Small intestine (tissue), 16 donors: ENCODE data around the gene TFDP3. TPM values are rescaled to one million over a fixed set of nuclear protein-coding genes. Genes with fewer than 3 reads are reported as not detected.

Experiments used
- DNase-seq, 2 donors: peaks; one replicate each; pipeline versions ENCODE4 v3.0.0 to v3.0.0-alpha.2; 2013
- FAIRE-seq: peaks from 2 replicates; lab custom pipeline; 2012; peaks lifted over from hg19 to GRCh38; lab: Jason Lieb, UNC
- H3K27ac ChIP-seq, 3 donors: one replicate each; pipeline ENCODE4 v1.5.1; 2013; ENCODE audit warnings: low read length in 2 of 3, mild to moderate bottlenecking in 2 of 3, control low read depth in 1 of 3, inconsistent platforms in 1 of 3, low read depth in 1 of 3, moderate library complexity in 1 of 3
- H3K27me3 ChIP-seq, 3 donors: one replicate each; pipeline ENCODE4 v1.6.1; 2013; ENCODE audit warnings: low read length in 3 of 3, inconsistent platforms in 1 of 3; ENCODE audit not compliant: control insufficient read depth in 3 of 3, insufficient read depth in 3 of 3
- H3K36me3 ChIP-seq, 3 donors: one replicate each; pipeline ENCODE4 v1.6.1; 2013; ENCODE audit warnings: low read length in 3 of 3, inconsistent platforms in 1 of 3, low read depth in 1 of 3, mild to moderate bottlenecking in 1 of 3, moderate library complexity in 1 of 3; ENCODE audit not compliant: control insufficient read depth in 3 of 3, insufficient read depth in 2 of 3
- H3K4me1 ChIP-seq, 3 donors: one replicate each; pipeline ENCODE4 v1.6.1; 2013; ENCODE audit warnings: low read length in 2 of 3, inconsistent platforms in 1 of 3, low read depth in 1 of 3, mild to moderate bottlenecking in 1 of 3, moderate library complexity in 1 of 3; ENCODE audit not compliant: control insufficient read depth in 3 of 3, insufficient read depth in 2 of 3
- H3K4me3 ChIP-seq, 3 donors: one replicate each; pipeline ENCODE4 v1.5.1; 2013; ENCODE audit warnings: low read length in 3 of 3, control low read depth in 1 of 3, inconsistent platforms in 1 of 3, low read depth in 1 of 3, mild to moderate bottlenecking in 1 of 3, moderate library complexity in 1 of 3
- H3K9me3 ChIP-seq, 2 donors: one replicate each; pipeline ENCODE4 v1.6.1; 2013; ENCODE audit warnings: low read depth in 1 of 2, low read length in 1 of 2; ENCODE audit not compliant: control insufficient read depth in 2 of 2, insufficient read depth in 1 of 2
- WGBS, 3 donors: extraction: QIAGEN DNeasy Blood & Tissue Kit; methylation state at CpG; one replicate each; pipeline ENCODE4 v1.1.7; 2013; 5-methylcytosine and 5-hydroxymethylcytosine counted together
- long read RNA-seq, 10 donors: transcript quantifications; one replicate each; lab custom pipeline, GENCODE V29; 2026
- polyA plus RNA-seq, 4 donors: library from polyadenylated mRNA; stranded (reverse) in 3 of 4; unstranded in 1 of 4; fragments of 200-250 nt in 3 of 4; fragments of 120-200 nt in 1 of 4; gene quantifications; one replicate each; pipeline versions ENCODE4 v1.2.1 to v1.2.3, GENCODE V29; 2013
- donor health status: healthy with polysubstance abuse.
- donor health status: control.
- donor health status: control.
- donor health status: Bipolar disorder and iron deficiency.
- donor health status: healthy.

TFDP3 gene, protein sequence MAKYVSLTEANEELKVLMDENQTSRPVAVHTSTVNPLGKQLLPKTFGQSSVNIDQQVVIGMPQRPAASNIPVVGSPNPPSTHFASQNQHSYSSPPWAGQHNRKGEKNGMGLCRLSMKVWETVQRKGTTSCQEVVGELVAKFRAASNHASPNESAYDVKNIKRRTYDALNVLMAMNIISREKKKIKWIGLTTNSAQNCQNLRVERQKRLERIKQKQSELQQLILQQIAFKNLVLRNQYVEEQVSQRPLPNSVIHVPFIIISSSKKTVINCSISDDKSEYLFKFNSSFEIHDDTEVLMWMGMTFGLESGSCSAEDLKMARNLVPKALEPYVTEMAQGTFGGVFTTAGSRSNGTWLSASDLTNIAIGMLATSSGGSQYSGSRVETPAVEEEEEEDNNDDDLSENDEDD
- not detected for polyA plus RNA-seq
- long read RNA-seq, donor 1 = 0 reads
- long read RNA-seq, donor 2 = 0 reads
- long read RNA-seq, donor 3 = 0 reads
- long read RNA-seq, donor 4 = 0 reads
- long read RNA-seq, donor 5 = 0 reads
- long read RNA-seq, donor 6 = 0 reads
- long read RNA-seq, donor 7 = 0 reads
- long read RNA-seq, donor 8 = 0 reads
- long read RNA-seq, donor 9 = 0 reads
- long read RNA-seq, donor 10 = 0 reads

DNA sequence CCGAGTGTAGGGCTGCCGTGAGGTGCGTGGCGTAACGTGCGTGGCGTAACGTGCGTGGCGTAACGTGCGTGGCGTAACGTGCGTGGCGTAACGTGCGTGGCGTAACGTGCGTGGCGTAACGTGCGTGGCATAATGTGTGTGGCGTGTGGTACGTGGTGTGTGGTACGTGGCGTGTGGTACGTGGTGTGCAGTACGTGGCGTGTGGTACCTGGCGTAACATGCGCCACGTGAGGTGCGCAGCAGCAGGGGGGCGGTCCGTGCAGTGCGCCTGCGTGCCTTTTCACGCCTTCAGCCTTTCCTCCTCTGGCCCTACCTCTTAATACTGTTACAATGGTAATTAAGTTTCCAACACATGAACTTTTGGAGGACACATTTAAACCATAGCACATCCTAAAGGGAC lies at the start of gene TFDP3:
TFDP3 (minus strand) TSS at position 26 of the 400 bp plus-strand sequence. CDS start 95 bp downstream, outside the sequence.
- WGBS, 3 donors = 96 to 98% (median 98%) methylated on average over 40 of the region's 40 CpGs
- no peaks in the 10 kb centered on the region for H3K4me1 ChIP-seq
- H3K27me3 ChIP-seq = no peaks in the 10 kb centered on the region
- no peak within 1 kb of the TSS for H3K27ac ChIP-seq
- FAIRE-seq (no peak), DNase-seq (no peak)
- no peaks in the 10 kb centered on the region for H3K9me3 ChIP-seq
- no peak within 1 kb of the TSS for H3K4me3 ChIP-seq
- H3K36me3 ChIP-seq = no peaks in the 10 kb centered on the region

- Histone ChIP-seq H3K9me3 (no peaks in the 10 kb centered on the region), H3K36me3 (no peaks in the 10 kb centered on the region), H3K4me3 (no peak overlapping the region), H3K4me1 (no peaks in the 10 kb centered on the region), H3K27ac (no peak overlapping the region), H3K27me3 (no peaks in the 10 kb centered on the region)
- 89 to 93% (median 91%) methylated on average over 2 of the region's 2 CpGs for WGBS, 3 donors
- DNase-seq (no peak), FAIRE-seq (no peak)
Observed at GRCh38 chrX:133267621-133268020, 49.5 kb upstream of the TFDP3 start.

DNA sequence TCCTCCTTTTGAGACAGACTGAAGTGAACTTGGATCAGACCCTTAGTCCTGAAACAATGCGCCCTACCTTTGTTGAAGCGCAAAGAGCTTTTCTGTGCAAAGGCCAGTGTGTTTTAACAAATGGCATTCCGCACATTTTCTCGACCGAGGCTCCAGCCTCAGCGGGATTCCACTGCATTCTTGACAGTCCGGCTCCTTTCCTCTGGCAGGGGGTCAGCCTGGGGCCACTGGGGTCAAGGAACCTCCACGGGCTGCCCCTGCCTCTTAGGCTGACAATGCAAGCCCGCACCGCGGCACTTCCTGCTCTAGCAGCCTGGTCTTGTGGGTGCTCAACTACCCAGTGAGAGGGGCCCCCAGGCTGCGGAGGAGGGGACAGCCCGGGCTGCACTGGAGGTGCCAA lies 47.2 kb upstream of the TFDP3 start:
- Histone ChIP-seq H3K4me1 (no peaks in the 10 kb centered on the region), H3K9me3 (no peaks in the 10 kb centered on the region), H3K27me3 (no peaks in the 10 kb centered on the region), H3K36me3 (no peaks in the 10 kb centered on the region), H3K4me3 (no peak overlapping the region), H3K27ac (no peak overlapping the region)
- FAIRE-seq (no peak), DNase-seq (peak in 1 of 2 donors; percentile 2)
- 23 to 53% (median 46%) methylated on average over 12 to 13 of the region's 13 CpGs for WGBS, 3 donors

DNA sequence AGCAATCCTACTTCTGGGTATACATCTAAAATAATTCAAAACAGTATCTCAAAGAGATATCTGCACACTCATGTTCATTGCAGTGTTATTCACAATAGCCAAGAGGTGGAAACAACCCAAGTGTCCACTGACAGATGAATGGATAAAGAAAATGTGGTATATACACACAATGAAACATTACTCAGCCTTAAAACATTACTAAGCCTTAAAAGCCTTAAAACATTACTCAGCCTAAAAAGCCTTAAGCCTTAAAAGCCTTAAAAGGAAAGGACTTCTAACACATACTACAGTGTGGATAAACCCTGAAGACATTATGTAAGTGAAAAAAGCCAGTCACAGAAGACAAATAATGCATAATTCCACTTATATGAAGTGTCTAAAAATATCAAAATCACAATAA lies 40.3 kb upstream of the TFDP3 start:
- H3K4me1 ChIP-seq = no peaks in the 10 kb centered on the region
- FAIRE-seq (no peak), DNase-seq (no peak)
- H3K36me3 ChIP-seq = no peaks in the 10 kb centered on the region
- H3K27ac ChIP-seq = no peak overlapping the region
- no peaks in the 10 kb centered on the region for H3K27me3 ChIP-seq
- H3K4me3 ChIP-seq = no peak overlapping the region
- no peaks in the 10 kb centered on the region for H3K9me3 ChIP-seq

- Histone ChIP-seq H3K4me1 (no peaks in the 10 kb centered on the region), H3K27me3 (no peaks in the 10 kb centered on the region), H3K4me3 (no peak overlapping the region), H3K36me3 (no peaks in the 10 kb centered on the region), H3K9me3 (no peaks in the 10 kb centered on the region), H3K27ac (no peak overlapping the region)
- no peak for DNase-seq
- WGBS, 3 donors = 70 to 81% (median 81%) methylated on average over 3 of the region's 3 CpGs
- no peak for FAIRE-seq
Observed at GRCh38 chrX:133254666-133255065, 36.5 kb upstream of the TFDP3 start.

- peaks cover 0 to 13% of the 10 kb centered on the region in 2 donors for H3K9me3 ChIP-seq
- H3K4me3 ChIP-seq = no peak overlapping the region
- FAIRE-seq (no peak), DNase-seq (no peak)
- H3K4me1 ChIP-seq = no peaks in the 10 kb centered on the region
- no peak overlapping the region for H3K27ac ChIP-seq
- 65 to 81% (median 68%) methylated on average over 5 of the region's 5 CpGs for WGBS, 3 donors
- no peaks in the 10 kb centered on the region for H3K27me3 ChIP-seq
- H3K36me3 ChIP-seq = no peaks in the 10 kb centered on the region
Observed at GRCh38 chrX:133251204-133251603, 33.0 kb upstream of the TFDP3 start.

GRCh38 chrX:133250184-133251100 lies 32.3 kb upstream of the TFDP3 start:
- FAIRE-seq = no peak
- Histone ChIP-seq H3K36me3 (no peaks in the 10 kb centered on the region), H3K27me3 (no peaks in the 10 kb centered on the region), H3K27ac (no peak overlapping the region), H3K4me3 (no peak overlapping the region), H3K4me1 (no peaks in the 10 kb centered on the region), H3K9me3 (peaks cover 0 to 19% of the 10 kb centered on the region in 2 donors)
- DNase-seq = no peak
- 74 to 81% (median 79%) methylated on average over 5 of the region's 5 CpGs for WGBS, 3 donors
